Measurements from ENCODE around the gene NELFE.
"Not testable (repeated sequence)": the region's sequence is repeated elsewhere in the genome, so short reads cannot be mapped to it uniquely, and the experiment has no call there.

Gene NELFE

GRCh38 chr6:31958741-31959739, at the start of gene NELFE, which contains the start of gene SKIC2:
TSS of gene NELFE (minus strand) at chr6:31958971. CDS start at chr6:31958446, 525 bp downstream.
TSS of gene SKIC2 (plus strand) at chr6:31959175. CDS start at chr6:31959193, 18 bp downstream.
- DNase-seq = peak; percentile 64

DNA sequence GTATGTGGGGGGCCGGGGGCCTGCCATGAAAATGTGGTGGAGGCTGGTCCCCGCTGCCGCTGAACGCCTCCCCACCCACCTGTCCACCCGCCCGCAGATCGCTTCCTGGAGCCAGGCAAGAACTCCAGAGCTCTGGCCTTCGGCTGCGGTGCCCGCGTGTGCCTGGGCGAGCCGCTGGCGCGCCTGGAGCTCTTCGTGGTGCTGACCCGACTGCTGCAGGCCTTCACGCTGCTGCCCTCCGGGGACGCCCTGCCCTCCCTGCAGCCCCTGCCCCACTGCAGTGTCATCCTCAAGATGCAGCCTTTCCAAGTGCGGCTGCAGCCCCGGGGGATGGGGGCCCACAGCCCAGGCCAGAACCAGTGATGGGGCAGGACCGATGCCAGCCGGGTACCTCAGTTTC, 49.3 kb upstream of the NELFE start:
- DNase-seq = not testable (repeated sequence)

- not testable (repeated sequence) for DNase-seq
These were observed 48.3 kb upstream of the NELFE start for GRCh38 chr6:32007086-32007485.

GRCh38 chr6:32005991-32006529, 47.3 kb upstream of the NELFE start:
- not testable (repeated sequence) for DNase-seq

DNA sequence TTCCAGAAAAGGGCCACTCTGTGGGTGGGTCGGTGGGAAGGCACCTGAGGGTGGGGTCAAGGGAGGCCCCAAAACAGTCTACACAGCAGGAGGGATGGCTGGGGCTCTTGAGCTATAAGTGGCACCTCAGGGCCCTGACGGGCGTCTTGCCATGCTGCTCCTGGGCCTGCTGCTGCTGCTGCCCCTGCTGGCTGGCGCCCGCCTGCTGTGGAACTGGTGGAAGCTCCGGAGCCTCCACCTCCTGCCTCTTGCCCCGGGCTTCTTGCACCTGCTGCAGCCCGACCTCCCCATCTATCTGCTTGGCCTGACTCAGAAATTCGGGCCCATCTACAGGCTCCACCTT, 46.7 kb upstream of the NELFE start:
- DNase-seq = not testable (repeated sequence)

DNA sequence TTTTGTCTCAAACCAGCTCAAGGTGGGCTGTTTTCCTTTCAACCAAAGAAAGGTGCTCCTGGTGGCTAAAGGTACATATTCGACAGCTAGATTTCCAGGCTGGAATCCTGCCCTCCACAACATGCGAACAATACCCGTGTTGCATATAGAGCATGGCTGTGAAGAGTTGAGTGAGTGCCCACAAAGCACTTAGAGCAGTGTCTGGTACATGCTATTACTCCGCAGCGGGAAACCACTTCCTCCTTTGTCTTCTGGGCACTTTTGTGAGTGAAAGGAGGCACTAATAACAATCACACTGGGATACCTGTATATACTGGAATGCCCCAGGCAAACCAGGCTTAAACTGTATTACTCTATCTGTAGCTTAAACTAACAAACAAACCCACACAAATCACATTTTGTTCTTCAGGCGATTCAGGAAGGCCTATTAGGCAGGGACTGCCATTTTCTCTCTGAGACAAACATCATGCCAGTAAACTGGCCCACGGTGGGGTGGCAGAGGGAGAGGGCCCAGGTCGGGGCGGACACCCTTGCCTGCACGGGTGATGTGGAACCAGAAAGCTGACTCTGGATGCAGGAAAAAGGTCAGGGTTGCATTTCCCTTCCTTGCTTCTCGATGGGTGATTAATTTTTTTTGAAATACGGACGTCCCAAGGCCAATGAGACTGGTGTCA, 46.2 kb upstream of the NELFE start:
- not testable (repeated sequence) for DNase-seq

DNA sequence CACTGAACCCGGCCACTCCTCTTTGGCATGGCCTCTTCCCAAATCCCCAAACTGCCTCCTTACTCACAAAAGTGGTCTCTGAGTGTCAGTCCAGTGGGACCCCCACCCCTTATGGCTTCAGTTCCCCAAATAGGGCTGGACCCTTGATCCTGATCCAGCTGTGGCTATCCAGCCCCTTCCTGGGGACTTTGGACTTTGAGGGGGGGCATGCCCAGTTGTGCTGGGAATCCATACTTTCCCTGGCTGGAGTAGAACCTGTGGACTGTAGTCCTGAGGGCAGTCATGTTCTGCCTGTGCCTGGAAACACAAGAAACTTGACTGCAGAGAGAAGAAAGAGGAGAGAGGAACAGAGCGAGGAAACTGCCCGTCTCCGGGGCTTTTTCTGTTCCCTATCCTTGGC, 45.6 kb upstream of the NELFE start:
- DNase-seq = not testable (repeated sequence)

DNA sequence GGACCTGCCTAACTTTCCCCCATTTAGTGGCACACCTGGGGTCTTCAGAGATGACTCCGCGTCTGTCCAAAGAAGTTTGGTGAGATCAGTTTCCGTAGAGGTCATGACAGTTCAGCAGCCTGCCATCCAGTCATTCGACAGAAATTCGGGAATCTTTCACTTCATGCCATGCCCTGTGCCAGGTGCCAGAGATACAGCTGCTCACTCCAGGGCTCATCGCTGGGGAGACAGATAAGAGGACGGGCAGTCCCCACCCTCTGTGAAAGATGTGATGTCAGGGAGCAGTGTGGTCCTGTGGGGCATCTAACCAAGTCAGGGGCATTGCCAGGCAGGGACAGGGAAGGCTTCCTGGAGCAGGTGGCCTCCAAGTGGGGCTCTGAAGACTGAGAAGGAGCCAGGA, 44.5 kb upstream of the NELFE start:
- DNase-seq = not testable (repeated sequence)

DNA sequence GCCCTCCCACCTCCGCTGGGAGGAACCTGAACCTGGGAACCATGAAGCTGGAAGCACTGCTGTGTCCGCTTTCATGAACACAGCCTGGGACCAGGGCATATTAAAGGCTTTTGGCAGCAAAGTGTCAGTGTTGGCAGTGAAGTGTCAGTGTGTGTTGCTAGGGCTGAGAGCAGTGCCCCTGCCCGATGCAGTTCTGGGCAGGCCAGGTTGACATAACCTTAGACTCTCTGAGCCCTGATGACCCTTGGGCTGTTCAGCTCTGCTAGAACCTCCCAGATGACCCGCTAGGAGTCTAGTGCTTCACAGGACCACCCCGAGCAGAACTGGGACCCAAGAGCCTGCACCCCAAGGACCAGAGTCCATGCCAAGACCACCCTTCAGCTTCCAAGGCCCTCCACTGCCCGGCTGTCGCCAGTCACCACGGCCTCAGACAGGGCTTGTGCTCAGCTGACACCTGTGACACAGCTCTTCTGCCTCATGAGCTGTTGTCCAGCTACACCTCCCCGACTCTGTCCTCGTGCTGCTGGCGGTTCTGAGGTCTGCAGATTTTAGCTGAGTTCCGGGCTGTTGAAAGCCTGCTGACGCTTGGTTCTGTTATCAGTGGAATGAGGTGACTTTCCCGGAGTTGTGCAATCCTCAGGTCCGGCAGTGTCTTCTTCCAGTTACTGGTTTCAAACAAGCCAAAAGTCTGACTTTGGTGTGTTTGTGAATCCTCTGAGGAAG, 43.9 kb upstream of the NELFE start:
- not testable (repeated sequence) for DNase-seq

DNA sequence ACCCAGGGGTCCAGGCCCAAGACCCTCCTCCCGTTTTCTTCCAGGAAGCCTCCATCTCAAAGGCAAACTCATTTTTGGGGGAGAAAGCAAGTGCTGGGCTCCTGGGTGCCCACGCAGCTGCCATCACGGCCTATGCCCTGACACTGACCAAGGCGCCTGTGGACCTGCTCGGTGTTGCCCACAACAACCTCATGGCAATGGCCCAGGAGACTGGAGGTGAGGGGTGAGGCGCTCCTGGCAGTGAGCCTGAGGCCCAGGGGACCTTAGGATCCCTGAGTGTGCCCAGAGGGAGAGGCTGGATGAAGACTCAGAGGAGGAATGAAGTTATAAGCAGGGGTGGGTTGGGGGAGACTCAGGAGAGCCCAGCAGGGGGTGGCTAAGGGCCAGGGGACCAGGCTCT, 37.6 kb upstream of the NELFE start:
- not testable (repeated sequence) for DNase-seq

GRCh38 chr6:31994421-31994820, 35.6 kb upstream of the NELFE start:
- DNase-seq = not testable (repeated sequence)

DNA sequence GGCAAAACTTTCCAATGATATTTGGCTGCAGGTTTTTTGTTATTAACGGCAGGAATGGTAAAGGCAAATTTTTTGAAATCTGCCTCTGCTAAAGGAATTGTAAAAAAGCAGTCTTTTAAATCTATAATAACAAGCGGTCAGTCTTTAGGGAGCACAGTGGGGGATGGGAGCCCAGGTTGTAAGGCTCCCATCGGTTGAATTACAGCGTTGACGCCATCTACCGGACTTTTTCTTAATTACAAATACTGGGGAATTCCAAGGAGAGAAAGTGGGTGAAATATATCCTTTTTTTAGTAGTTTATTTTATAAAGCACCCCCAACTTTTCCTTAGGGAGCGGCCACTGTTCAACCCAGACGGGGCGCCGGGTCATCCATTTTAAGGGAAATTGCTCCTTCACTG, 30.6 kb upstream of the NELFE start:
- not testable (repeated sequence) for DNase-seq

DNA sequence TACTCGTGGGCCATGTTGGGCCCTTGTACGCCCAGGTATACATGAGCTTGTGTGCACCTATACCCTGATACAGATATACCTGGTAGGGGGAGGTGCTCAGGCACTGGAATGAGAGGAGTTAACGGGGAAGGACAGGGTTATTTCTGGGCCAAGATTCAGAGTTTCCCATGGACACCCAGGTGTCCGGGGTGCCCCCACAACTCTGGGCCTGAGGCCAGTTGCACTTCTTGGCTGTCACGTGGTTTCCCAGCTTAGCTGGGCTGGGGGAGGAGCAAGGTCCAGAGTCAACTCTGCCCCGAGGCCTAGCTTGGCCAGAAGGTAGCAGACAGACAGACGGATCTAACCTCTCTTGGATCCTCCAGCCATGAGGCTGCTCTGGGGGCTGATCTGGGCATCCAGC, 23.0 kb upstream of the NELFE start, which contains the start of gene C4A:
C4A (plus strand) TSS at position 314 of the 400 bp plus-strand sequence; CDS start at position 365, 51 bp downstream.
- not testable (repeated sequence) for DNase-seq

- not testable (repeated sequence) for DNase-seq
These were observed 22.2 kb upstream of the NELFE start for GRCh38 chr6:31980998-31981397.

DNA sequence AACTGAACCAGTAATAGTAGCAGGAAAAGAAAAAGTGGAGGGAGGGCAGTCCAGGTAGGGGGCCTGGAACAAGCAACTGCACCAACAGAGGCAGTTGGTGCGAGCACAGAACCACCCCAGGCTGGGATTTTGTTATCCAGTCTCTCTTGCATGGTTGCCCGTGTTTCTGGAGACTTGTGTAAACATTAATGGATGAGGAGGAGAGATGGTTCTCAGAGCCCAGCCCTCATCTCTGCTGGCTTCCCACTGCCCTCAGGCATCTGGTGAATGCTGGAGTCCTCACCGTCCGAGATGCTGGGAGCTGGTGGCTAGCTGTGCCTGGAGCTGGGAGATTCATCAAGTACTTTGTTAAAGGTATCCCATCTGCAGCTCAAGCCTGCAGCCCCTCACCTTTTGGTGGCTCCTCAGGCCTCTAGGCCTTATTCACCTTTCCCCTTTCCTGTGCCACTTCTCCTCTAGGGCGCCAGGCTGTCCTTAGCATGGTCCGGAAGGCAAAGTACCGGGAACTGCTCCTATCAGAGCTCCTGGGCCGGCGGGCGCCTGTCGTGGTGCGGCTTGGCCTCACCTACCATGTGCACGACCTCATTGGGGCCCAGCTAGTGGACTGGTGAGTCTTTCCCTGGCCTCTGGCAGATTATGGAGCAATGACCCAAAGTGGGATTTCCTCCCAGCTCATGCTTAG, 21.6 kb upstream of the NELFE start:
- DNase-seq = not testable (repeated sequence)

GRCh38 chr6:31979238-31979898, 20.6 kb upstream of the NELFE start:
- DNase-seq = no peak

GRCh38 chr6:31978831-31979230, 20.1 kb upstream of the NELFE start:
- no peak for DNase-seq

DNA sequence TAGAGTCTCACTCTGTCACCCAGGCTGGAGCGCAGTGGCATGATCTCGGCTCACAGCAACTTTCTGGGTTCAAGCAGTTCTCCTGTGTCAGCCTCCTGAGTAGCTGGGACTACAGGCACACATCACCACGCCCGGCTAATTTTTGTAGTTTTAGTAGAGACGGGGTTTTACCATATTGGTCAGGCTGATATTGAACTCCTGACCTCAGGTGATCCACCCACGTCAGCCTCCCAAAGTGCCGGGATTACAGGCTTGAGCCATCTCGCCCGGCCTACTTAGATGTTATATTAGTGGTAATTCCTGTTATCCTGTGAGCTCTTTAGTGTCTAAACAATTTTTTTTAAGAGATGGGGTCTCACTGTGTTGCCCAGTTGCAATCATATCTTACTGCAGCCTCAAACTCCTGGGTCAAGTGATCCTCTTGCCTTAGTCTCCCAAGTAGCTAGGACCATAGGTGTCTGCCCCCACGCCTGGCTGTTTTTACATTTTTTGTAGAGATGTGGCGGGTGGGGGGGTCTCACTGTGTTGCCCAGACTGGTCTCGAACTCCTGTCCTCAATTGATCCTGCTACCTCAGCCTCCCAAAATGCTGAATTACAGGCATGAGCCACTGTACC, 19.2 kb upstream of the NELFE start:
- DNase-seq = no peak

GRCh38 chr6:31976065-31976464, 17.3 kb upstream of the NELFE start:
- DNase-seq = not testable (repeated sequence)

DNA sequence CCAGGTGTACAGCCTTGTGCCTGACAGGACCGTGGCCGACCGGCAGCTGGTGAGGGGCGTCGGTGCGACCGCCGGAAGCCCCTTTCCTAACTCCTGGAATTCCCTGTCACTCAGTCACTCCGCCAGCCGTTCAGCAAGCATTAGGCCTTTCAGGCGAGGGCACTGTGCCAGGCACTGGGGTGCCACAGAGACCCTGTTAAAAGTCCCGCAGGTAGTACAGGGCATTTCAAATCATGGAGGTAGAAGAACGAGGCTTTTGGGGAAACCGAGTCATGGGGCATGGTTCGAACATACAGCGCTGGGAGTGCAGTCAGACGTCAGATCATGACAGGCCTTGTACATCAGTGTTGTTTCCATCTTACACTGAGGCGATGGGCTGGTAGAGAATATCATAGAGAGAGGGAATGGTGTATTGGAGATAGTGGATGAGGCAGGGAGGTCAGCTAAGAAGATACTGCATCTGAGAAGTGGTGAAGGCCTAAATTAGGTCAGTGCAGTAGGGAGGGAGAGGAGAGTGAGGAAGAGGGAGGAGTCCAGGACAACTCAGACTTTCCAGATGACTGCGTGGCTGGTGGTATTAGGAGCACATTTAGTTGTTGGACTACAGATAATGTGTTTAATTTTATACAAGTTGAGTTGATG, 14.1 kb upstream of the NELFE start:
- DNase-seq = no peak

Measured in SIG-M5 (cell line).